ENCODE measurements around the gene LRP8. TPM values are rescaled to one million over a fixed set of nuclear protein-coding genes. Genes with fewer than 3 reads are reported as not detected.

The LRP8 gene
- total and polyA plus RNA-seq, 2 donors (not counting 1 experiment from before 2014, with no cell fraction given): 7.8 to 9.4 TPM

GRCh38 chr1:53298045-53298637 lies 29.7 kb downstream of the LRP8 start:
- H4K20me1 ChIP-seq (ENCODE audit: control insufficient read depth, insufficient read depth, low read length, poor library complexity, severe bottlenecking): no peaks in the 10 kb centered on the region
- Mint-ChIP-seq H3K4me3 (no peak overlapping the region), H3K27ac (no peak overlapping the region), H3K9me3 (ENCODE audit: insufficient read depth) (no peaks in the 10 kb centered on the region), H3K4me1 (peaks cover 7% of the 10 kb centered on the region), H3K27me3 (no peaks in the 10 kb centered on the region)
- CTCF ChIA-PET: no interaction called here
- intact Hi-C loops (cut with micrococcal nuclease): no loop called here
- no peaks in the 10 kb centered on the region for H3K27me3 ChIP-seq (replicated peaks in 1 of 4; ENCODE audit: control extremely low read depth in 1 of 4, control insufficient read depth in 3 of 4, insufficient read depth in 4 of 4, low read length in 3 of 4)
- H3K4me2 ChIP-seq (replicated peaks; ENCODE audit: low read depth, low read length, poor library complexity, severe bottlenecking): no peak overlapping the region
- H3K4me1 ChIP-seq (ENCODE audit: control insufficient read depth in 2 of 2, insufficient read depth in 2 of 2, low read length in 2 of 2): peaks cover 5 to 6% of the 10 kb centered on the region in 2 donors
- DNase-seq (no peak), ATAC-seq (ENCODE audit: low read depth) (no peak)
- H3K9me3 ChIP-seq (ENCODE audit: control extremely low read depth in 1 of 3, control insufficient read depth in 2 of 3, insufficient read depth in 1 of 3, low read length in 2 of 3): no peaks in the 10 kb centered on the region
- 60% methylated on average over 12 of the region's 12 CpGs for WGBS (ENCODE audit: insufficient coverage)
- H3K9ac ChIP-seq (ENCODE audit: low read length): no peak overlapping the region
- H3K4me3 ChIP-seq (ENCODE audit: control extremely low read depth in 1 of 5, extremely low read depth in 1 of 5, insufficient read depth in 1 of 5, low read depth in 2 of 5, low read length in 4 of 5): no peak overlapping the region
- POLR2A ChIA-PET: no interaction called here
- TF ChIP-seq, protein P1, sequence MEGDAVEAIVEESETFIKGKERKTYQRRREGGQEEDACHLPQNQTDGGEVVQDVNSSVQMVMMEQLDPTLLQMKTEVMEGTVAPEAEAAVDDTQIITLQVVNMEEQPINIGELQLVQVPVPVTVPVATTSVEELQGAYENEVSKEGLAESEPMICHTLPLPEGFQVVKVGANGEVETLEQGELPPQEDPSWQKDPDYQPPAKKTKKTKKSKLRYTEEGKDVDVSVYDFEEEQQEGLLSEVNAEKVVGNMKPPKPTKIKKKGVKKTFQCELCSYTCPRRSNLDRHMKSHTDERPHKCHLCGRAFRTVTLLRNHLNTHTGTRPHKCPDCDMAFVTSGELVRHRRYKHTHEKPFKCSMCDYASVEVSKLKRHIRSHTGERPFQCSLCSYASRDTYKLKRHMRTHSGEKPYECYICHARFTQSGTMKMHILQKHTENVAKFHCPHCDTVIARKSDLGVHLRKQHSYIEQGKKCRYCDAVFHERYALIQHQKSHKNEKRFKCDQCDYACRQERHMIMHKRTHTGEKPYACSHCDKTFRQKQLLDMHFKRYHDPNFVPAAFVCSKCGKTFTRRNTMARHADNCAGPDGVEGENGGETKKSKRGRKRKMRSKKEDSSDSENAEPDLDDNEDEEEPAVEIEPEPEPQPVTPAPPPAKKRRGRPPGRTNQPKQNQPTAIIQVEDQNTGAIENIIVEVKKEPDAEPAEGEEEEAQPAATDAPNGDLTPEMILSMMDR (IDR thresholded peaks at IDR 0.05): no peak
- no peak for TF ChIP-seq EZH2 (IDR thresholded peaks at IDR 0.05; ENCODE audit: borderline replicate concordance, insufficient read depth, low read depth, low read length, poor library complexity, severe bottlenecking)
- no peak overlapping the region for H2AFZ ChIP-seq (ENCODE audit: insufficient read depth, low read depth, low read length, poor library complexity, severe bottlenecking)
- no peaks in the 10 kb centered on the region for H3K36me3 ChIP-seq (replicated peaks in 1 of 2; ENCODE audit: control extremely low read depth in 1 of 2, control insufficient read depth in 1 of 2, extremely low read depth in 1 of 2, insufficient read depth in 2 of 2, low read length in 1 of 2)
- H3K27ac ChIP-seq (ENCODE audit: low read length in 2 of 2): no peak overlapping the region
- H3K79me2 ChIP-seq (ENCODE audit: control insufficient read depth, insufficient read depth, low read length): no peaks in the 10 kb centered on the region

- Histone ChIP-seq H3K79me2 (ENCODE audit: control insufficient read depth, insufficient read depth, low read length) (no peaks in the 10 kb centered on the region), H3K27ac (ENCODE audit: low read length in 2 of 2) (no peak overlapping the region), H4K20me1 (ENCODE audit: control insufficient read depth, insufficient read depth, low read length, poor library complexity, severe bottlenecking) (no peaks in the 10 kb centered on the region), H3K27me3 (replicated peaks in 1 of 4; ENCODE audit: control extremely low read depth in 1 of 4, control insufficient read depth in 3 of 4, insufficient read depth in 4 of 4, low read length in 3 of 4) (no peaks in the 10 kb centered on the region), H3K4me1 (ENCODE audit: control insufficient read depth in 2 of 2, insufficient read depth in 2 of 2, low read length in 2 of 2) (peaks cover 13 to 16% of the 10 kb centered on the region in 2 donors), H3K36me3 (replicated peaks in 1 of 2; ENCODE audit: control extremely low read depth in 1 of 2, control insufficient read depth in 1 of 2, extremely low read depth in 1 of 2, insufficient read depth in 2 of 2, low read length in 1 of 2) (no peaks in the 10 kb centered on the region), H3K9ac (ENCODE audit: low read length) (no peak overlapping the region), H3K4me2 (replicated peaks; ENCODE audit: low read depth, low read length, poor library complexity, severe bottlenecking) (no peak overlapping the region), H3K9me3 (ENCODE audit: control extremely low read depth in 1 of 3, control insufficient read depth in 2 of 3, insufficient read depth in 1 of 3, low read length in 2 of 3) (no peaks in the 10 kb centered on the region), H2AFZ (ENCODE audit: insufficient read depth, low read depth, low read length, poor library complexity, severe bottlenecking) (no peak overlapping the region), H3K4me3 (ENCODE audit: control extremely low read depth in 1 of 5, extremely low read depth in 1 of 5, insufficient read depth in 1 of 5, low read depth in 2 of 5, low read length in 4 of 5) (no peak overlapping the region)
- TF ChIP-seq EZH2 (IDR thresholded peaks at IDR 0.05; ENCODE audit: borderline replicate concordance, insufficient read depth, low read depth, low read length, poor library complexity, severe bottlenecking): no peak
- TF ChIP-seq, protein P1 (IDR thresholded peaks at IDR 0.05): no peak
- WGBS (ENCODE audit: insufficient coverage): 96% methylated on average over 12 of the region's 17 CpGs
- intact Hi-C loops (cut with micrococcal nuclease): no loop called here
- no peak overlapping the region for H3K4me3 Mint-ChIP-seq
- H3K9me3 Mint-ChIP-seq (ENCODE audit: insufficient read depth): no peaks in the 10 kb centered on the region
- ChIA-PET CTCF (interaction anchor here (2.5 kb wide), 1 partner anchor 19 kb away, joined by 11 read pairs; no protein-coding TSS in a partner anchor), POLR2A (no interaction called here)
- no peak overlapping the region for H3K27ac Mint-ChIP-seq
- peaks cover 16% of the 10 kb centered on the region for H3K4me1 Mint-ChIP-seq
- ATAC-seq (ENCODE audit: low read depth): no peak
- H3K27me3 Mint-ChIP-seq: no peaks in the 10 kb centered on the region
- DNase-seq: no peak
Measured at GRCh38 chr1:53297195-53297594, 30.7 kb downstream of the LRP8 start.

Measured in B cell (primary cell).